G401 (cell line): ENCODE results near the gene HES1. TPM values are rescaled to one million over a fixed set of nuclear protein-coding genes. Genes with fewer than 3 reads are reported as not detected.
"Not testable (repeated sequence)": the region's sequence is repeated elsewhere in the genome, so short reads cannot be mapped to it uniquely, and the experiment has no call there.

Experiments
- DNase-seq: peaks from one replicate; pipeline ENCODE4 v3.0.0-alpha.2; 2015; ENCODE audit warnings: low spot score
- in situ Hi-C: cut with HindIII; loops from 2 replicates; pipeline ENCODE4 v1.10.0; 2016; ENCODE audit warnings: low sequenced_read_pairs, mixed read lengths
- total RNA-seq: library from RNA; depleted of rRNA; stranded (reverse); fragments of >200 nt; shearing (Covaris generic); gene quantifications from 2 replicates; pipeline ENCODE4 v1.2.3, GENCODE V29; 2014

Gene HES1
- total RNA-seq, 1 experiment from 2014 or later, result 3.3 TPM

DNA sequence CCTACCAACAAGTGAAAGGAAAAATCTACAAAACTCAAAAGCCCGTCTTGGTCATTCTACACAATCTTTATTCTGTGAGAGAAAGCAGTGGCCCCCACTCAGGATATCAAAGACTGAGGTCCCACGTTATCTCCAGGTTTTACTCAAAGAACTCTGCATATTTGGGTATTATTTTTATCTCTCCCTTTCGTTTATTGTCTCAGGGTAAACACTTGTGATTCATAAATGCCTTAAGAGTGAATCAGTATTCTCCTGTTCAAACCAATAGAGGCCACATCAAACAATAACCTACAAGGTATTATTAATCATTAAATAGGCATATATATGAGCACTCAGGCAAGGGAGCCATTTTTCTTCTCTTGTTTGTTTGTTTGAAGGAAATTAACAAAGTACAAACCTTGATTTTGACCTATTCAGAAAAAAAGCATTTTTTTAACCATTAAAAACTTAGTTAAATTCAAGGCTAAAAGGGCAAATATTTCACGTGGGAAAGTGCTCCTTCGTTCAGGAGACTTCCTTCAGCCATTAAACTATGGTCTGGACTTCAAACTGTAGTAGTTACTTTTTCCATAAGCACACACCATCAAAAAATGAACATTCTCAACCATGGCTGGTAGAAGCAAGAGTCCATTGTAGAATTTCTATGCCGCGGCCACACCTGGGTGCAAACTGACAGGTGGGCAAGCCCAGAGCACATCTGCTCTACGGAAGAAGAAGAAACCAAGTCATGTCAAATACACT lies 13.9 kb upstream of the HES1 start:
- no peak for DNase-seq
- in situ Hi-C loops, result no loop called here

GRCh38 chr3:194123726-194124125 lies 12.2 kb upstream of the HES1 start:
- no peak for DNase-seq
- in situ Hi-C loops, result no loop called here

DNA sequence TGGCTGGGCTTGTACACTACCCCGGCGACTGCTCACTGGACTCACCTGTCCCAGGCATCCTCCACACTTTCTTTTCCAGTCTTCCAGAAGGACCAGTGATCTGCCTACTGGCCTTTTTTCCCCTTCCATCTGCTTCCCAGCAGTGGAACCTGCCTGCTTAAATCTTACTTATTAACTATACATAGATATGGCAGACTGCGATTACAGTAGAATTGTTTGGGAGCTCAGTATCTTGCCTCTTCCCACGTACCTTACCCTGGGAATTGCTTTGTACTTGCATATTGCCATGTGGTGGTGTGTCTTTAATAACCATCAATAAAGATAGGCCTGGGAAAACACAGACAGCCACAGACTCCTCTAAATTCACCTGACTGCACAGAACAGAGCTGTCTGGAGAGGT lies 11.8 kb upstream of the HES1 start:
- no peak for DNase-seq
- in situ Hi-C loops, result no loop called here

GRCh38 chr3:194125442-194125841 lies 10.5 kb upstream of the HES1 start:
- no peak for DNase-seq
- in situ Hi-C loops, result no loop called here

DNA sequence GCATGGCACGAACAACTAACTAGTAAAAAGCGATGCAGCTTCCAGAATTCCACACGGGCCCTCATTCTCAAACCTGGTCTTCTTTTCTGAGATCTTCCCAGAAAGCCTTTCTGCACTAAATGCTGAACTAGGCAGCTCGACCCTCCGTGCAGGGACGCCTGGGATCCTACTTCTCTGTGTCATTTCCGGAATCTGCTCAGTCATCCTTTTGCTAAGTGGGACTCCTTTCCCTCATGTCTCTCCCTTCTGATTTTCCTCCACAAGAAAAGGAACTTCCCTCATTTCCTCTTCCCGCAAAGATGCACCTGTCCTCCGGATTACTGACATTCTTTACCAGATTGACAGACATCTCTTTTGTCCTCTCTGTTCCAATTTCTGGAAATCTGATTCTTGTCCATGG lies 9.2 kb upstream of the HES1 start:
- DNase-seq, result no peak
- in situ Hi-C loops, result no loop called here

GRCh38 chr3:194128202-194128918 lies 7.6 kb upstream of the HES1 start:
- in situ Hi-C loops, result no loop called here
- no peak for DNase-seq

DNA sequence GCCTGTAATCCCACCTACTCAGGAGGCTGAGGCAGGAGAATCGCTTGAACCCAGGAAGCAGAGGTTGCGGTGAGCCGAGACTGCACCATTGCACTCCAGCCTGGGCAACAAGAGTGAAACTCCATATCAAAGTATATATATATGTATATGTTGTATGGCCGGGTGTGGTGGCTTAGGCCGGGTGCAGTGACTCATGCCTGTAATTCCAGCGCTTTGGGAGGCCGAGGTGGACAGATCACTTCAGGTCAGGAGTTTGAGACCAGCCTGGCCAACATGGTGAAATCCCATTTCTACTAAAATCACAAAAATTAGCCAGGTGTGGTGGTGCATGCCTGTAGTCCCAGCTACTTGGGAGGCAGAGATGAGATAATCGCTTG lies 7.0 kb upstream of the HES1 start:
- DNase-seq, in situ Hi-C loops: not testable (repeated sequence)

DNA sequence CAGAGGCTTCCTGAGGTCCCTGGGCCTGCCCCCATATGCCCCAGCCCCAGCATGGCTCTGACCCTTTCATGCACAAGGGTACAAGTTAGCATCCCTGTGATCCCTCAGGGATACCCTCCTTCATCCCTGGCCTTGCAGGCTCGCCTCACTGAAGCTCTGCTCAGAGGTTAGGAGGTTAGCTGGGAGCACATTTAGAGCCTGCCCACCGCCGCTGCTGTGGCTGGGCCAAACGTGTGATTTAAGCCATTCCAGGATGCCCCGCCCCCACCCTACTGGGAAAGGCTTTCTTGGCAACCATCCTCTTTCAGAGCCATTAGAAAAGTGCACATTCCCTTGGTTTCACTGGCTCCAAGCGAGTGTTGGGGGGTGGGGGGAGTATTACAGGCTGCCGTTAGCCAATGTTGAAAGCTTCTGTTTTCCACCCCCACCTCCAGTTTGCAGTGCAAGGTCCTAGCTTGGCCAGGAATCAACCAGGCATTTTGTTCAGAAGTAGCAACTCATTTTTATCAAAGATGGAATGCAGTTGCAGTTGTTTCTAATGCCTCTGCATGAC lies 6.3 kb upstream of the HES1 start:
- in situ Hi-C loops, result loop anchor here (10.0 kb wide), 1 partner anchor 145 kb away; no protein-coding TSS in a partner anchor
- DNase-seq, result no peak

DNA sequence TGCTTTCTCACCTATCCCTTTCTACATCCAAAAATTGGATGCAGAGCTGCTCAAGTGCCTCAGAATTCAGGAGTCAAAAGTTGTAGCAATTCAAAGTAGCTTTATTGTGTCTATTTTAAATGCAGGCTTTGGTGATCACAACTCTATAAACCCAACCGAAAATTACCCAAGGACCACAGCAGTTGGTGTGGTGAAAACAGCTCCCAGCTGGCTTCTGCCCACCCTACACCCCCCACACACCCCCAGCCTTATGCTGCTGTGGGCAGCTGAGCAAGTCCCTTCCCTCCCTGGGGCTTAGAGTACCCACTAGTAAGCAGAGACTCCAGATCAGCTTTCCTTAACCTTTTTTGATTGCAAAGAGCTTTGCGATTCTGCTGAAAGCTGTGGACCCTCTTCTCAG lies 5.8 kb upstream of the HES1 start:
- in situ Hi-C loops, result loop anchor here (10.0 kb wide), 1 partner anchor 145 kb away; no protein-coding TSS in a partner anchor
- no peak for DNase-seq

- DNase-seq, result no peak
- in situ Hi-C loops, result loop anchor here (10.0 kb wide), 1 partner anchor 146 kb away; no protein-coding TSS in a partner anchor
Observed at GRCh38 chr3:194130807-194131589, 5.0 kb upstream of the HES1 start.

GRCh38 chr3:194132465-194133286 lies 3.3 kb upstream of the HES1 start:
- DNase-seq, result no peak
- in situ Hi-C loops, result loop anchor here (10.0 kb wide), 1 partner anchor 148 kb away; no protein-coding TSS in a partner anchor

- in situ Hi-C loops, result loop anchor here (10.0 kb wide), 1 partner anchor 149 kb away; no protein-coding TSS in a partner anchor
- no peak for DNase-seq
Observed at GRCh38 chr3:194133661-194134230, 2.2 kb upstream of the HES1 start.

GRCh38 chr3:194134231-194134756 lies 1.7 kb upstream of the HES1 start:
- in situ Hi-C loops, result loop anchor here (10.0 kb wide), 1 partner anchor 149 kb away; no protein-coding TSS in a partner anchor

DNA sequence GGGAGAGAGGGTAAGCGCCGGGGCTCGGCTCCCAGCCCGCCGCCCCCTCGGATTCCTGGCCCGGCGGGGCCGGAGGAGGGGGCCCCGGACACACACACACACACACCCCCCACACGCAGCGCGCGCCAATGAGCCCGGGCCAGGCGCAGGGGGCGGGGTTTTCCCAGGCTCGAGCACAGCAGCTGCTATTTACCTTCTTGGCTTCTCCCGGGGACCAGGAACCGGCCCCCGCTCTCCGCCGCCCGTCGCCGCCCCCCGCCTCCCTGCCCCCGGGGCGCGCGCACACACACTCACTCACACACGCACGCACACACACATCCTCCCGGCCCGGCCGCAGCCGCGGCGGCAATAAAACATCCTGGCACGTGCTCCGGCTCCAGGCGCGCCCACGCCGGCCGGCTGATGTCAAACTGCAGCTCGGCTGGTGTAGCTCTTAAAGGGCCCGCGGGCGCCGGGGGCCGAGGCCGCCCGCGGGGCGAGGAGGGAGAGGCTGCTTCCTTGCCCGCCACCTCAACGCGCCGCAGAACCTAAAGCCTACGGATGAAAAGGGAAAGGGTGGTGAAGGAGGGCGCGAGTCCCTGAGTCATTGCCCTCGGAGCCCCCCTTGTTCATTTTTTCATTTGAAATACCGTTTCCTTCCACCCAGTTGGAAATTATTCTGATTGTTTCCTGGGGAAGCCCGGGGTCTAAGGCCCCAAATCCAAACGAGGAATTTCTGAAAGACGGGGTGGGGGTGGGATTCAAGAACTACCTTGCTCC lies 1.0 kb upstream of the HES1 start:
- peak; percentile 40 for DNase-seq
- in situ Hi-C loops, result loop anchor here (10.0 kb wide), 1 partner anchor 150 kb away; no protein-coding TSS in a partner anchor

More at GRCh38 chr3:194134231-194134756, 1.7 kb upstream of the HES1 start:
- no peak for DNase-seq

DNA sequence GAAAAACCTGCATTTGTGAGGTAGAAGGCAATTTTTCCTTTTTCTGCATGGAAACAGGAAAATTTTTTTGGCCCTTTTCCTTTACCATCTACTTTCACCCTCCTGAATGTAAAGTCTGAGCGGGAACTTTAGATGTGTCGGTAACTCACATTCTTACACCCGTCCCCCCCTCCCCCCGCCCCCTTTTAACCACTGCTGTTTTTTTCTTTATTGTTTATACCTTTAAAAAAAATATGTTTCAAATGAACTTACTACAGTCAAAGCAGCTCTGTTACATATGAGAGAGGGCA lies 487 bp upstream of the HES1 start:
- in situ Hi-C loops, result loop anchor here (10.0 kb wide), 1 partner anchor 151 kb away; no protein-coding TSS in a partner anchor
- DNase-seq, result no peak

DNA sequence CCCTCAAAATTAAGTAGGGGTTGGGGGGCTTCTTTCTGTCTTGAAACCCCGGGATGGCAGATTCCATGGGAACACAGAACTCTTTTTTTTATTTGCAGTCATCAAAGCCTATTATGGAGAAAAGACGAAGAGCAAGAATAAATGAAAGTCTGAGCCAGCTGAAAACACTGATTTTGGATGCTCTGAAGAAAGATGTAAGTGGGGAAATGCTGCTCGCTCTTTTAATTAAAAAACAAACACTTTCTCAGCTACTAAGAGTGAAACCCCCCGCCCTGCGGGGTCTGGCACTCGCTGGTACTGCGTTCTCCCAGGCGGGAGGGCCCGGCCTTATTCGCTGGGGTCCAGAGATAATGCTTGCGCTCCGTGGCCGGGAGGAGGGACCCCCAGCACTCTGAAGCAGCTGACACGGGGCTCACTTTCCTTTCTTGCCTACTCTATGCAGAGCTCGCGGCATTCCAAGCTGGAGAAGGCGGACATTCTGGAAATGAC lies 615 bp downstream of the HES1 start:
- in situ Hi-C loops, result loop anchor here (10.0 kb wide), 1 partner anchor 152 kb away; no protein-coding TSS in a partner anchor
- no peak for DNase-seq

- in situ Hi-C loops, result loop anchor here (10.0 kb wide), 1 partner anchor 152 kb away; no protein-coding TSS in a partner anchor
- no peak for DNase-seq
Observed at GRCh38 chr3:194137008-194137505, 1.1 kb downstream of the HES1 start.
